ENCODE measurements around the gene NEO1. TPM values are rescaled to one million over a fixed set of nuclear protein-coding genes. Genes with fewer than 3 reads are reported as not detected.

Gene NEO1
- total and polyA plus RNA-seq, 2 experiments from 2014 or later = 4.5 to 13.6 TPM

DNA sequence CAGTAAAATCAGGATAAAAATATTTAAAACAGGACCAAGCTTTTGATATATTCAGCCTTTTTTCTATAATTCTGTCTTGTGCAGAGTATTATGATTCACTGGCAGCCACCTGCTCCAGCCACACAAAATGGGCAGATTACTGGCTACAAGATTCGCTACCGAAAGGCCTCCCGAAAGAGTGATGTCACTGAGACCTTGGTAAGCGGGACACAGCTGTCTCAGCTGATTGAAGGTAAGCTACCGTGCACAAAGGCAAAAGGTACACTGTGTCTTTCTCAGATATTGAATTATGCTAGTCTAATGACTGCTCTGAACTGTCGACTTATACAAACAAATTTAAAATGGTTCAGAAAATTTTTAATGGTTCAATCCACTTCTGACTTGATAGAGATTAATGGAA, 202.3 kb downstream of the NEO1 start:
- TF ChIP-seq EZH2phosphoT487 (IDR thresholded peaks at IDR 0.05; ENCODE audit: insufficient read depth, low read depth) = no peak
- no peak for TF ChIP-seq EZH2 (IDR thresholded peaks at IDR 0.05; ENCODE audit: insufficient read depth, poor library complexity, severe bottlenecking)
- no peak overlapping the region for H3K4me2 ChIP-seq (ENCODE audit: unreplicated experiment)
- H3K9ac ChIP-seq = no peak overlapping the region
- 94 to 97% methylated on average over 6 of the region's 6 CpGs for WGBS, 2 experiments (ENCODE audit: low coverage in 1 of 2, low lambda C conversion rate in 2 of 2, missing lambda C conversion rate in 2 of 2)
- H2AFZ ChIP-seq = no peak overlapping the region
- no peak overlapping the region for H3K27ac ChIP-seq
- H4K20me1 ChIP-seq (ENCODE audit: insufficient read depth) = no peaks in the 10 kb centered on the region
- no peaks in the 10 kb centered on the region for H3K9me2 ChIP-seq (ENCODE audit: insufficient read depth)
- H3K36me3 ChIP-seq (ENCODE audit: low read depth) = no peaks in the 10 kb centered on the region
- H3K4me3 ChIP-seq = no peak overlapping the region
- H3K27me3 ChIP-seq (replicated peaks; ENCODE audit: insufficient read depth) = no peaks in the 10 kb centered on the region
- H3F3A ChIP-seq (ENCODE audit: insufficient read depth) = no peaks in the 10 kb centered on the region
- in situ Hi-C loops (cut with MboI) = loop anchor here (10.0 to 25.0 kb wide), 2 partner anchors 60 to 467 kb away; partner anchors contain the start of gene ADPGK
- DNase-seq = no peak
- no peaks in the 10 kb centered on the region for H3K79me2 ChIP-seq (ENCODE audit: insufficient read depth)
- no peaks in the 10 kb centered on the region for H3K4me1 ChIP-seq (ENCODE audit: insufficient read depth)
- no peaks in the 10 kb centered on the region for H3K9me3 ChIP-seq (ENCODE audit: low read depth)

- Histone ChIP-seq H3K79me2 (ENCODE audit: insufficient read depth) (no peaks in the 10 kb centered on the region), H3K36me3 (ENCODE audit: low read depth) (no peaks in the 10 kb centered on the region), H3K4me3 (no peak overlapping the region), H3K4me2 (ENCODE audit: unreplicated experiment) (no peak overlapping the region), H3F3A (ENCODE audit: insufficient read depth) (no peaks in the 10 kb centered on the region), H3K9me3 (ENCODE audit: low read depth) (no peaks in the 10 kb centered on the region), H3K27me3 (replicated peaks; ENCODE audit: insufficient read depth) (no peaks in the 10 kb centered on the region), H3K9ac (no peak overlapping the region), H3K27ac (no peak overlapping the region), H3K9me2 (ENCODE audit: insufficient read depth) (no peaks in the 10 kb centered on the region), H3K4me1 (ENCODE audit: insufficient read depth) (no peaks in the 10 kb centered on the region), H2AFZ (no peak overlapping the region), H4K20me1 (ENCODE audit: insufficient read depth) (no peaks in the 10 kb centered on the region)
- DNase-seq = no peak
- no peak for TF ChIP-seq EZH2phosphoT487 (IDR thresholded peaks at IDR 0.05; ENCODE audit: insufficient read depth, low read depth)
- no peak for TF ChIP-seq EZH2 (IDR thresholded peaks at IDR 0.05; ENCODE audit: insufficient read depth, poor library complexity, severe bottlenecking)
- 94 to 97% methylated on average over 5 of the region's 5 CpGs for WGBS, 2 experiments (ENCODE audit: low coverage in 1 of 2, low lambda C conversion rate in 2 of 2, missing lambda C conversion rate in 2 of 2)
- in situ Hi-C loops (cut with MboI) = loop anchor here (10.0 to 25.0 kb wide), 2 partner anchors 56 to 471 kb away; partner anchors contain the start of gene ADPGK
Observed at GRCh38 chr15:73258271-73259108, 206.2 kb downstream of the NEO1 start.

- no peaks in the 10 kb centered on the region for H3K9me3 ChIP-seq (ENCODE audit: low read depth)
- no peaks in the 10 kb centered on the region for H3K36me3 ChIP-seq (ENCODE audit: low read depth)
- TF ChIP-seq EZH2 (IDR thresholded peaks at IDR 0.05; ENCODE audit: insufficient read depth, poor library complexity, severe bottlenecking) (no peak), EZH2phosphoT487 (IDR thresholded peaks at IDR 0.05; ENCODE audit: insufficient read depth, low read depth) (no peak)
- H3K27ac ChIP-seq = no peak overlapping the region
- no peaks in the 10 kb centered on the region for H3K79me2 ChIP-seq (ENCODE audit: insufficient read depth)
- H3K9me2 ChIP-seq (ENCODE audit: insufficient read depth) = no peaks in the 10 kb centered on the region
- DNase-seq = no peak
- H3F3A ChIP-seq (ENCODE audit: insufficient read depth) = no peaks in the 10 kb centered on the region
- in situ Hi-C loops (cut with MboI) = loop anchor here (25.0 kb wide), 1 partner anchor 478 kb away; the partner anchor contains the start of gene ADPGK
- no peaks in the 10 kb centered on the region for H4K20me1 ChIP-seq (ENCODE audit: insufficient read depth)
- H3K27me3 ChIP-seq (replicated peaks; ENCODE audit: insufficient read depth) = no peaks in the 10 kb centered on the region
- no peak overlapping the region for H3K4me3 ChIP-seq
- no peak overlapping the region for H2AFZ ChIP-seq
- WGBS, 2 experiments (ENCODE audit: low coverage in 1 of 2, low lambda C conversion rate in 2 of 2, missing lambda C conversion rate in 2 of 2) = 82% methylated on average over 5 of the region's 5 CpGs
- H3K4me2 ChIP-seq (ENCODE audit: unreplicated experiment) = no peak overlapping the region
- no peak overlapping the region for H3K9ac ChIP-seq
- no peaks in the 10 kb centered on the region for H3K4me1 ChIP-seq (ENCODE audit: insufficient read depth)
Observed at GRCh38 chr15:73264881-73265280, 212.6 kb downstream of the NEO1 start.

- Histone ChIP-seq H3K4me3 (no peak overlapping the region), H3K9me2 (ENCODE audit: insufficient read depth) (no peaks in the 10 kb centered on the region), H3K4me2 (ENCODE audit: unreplicated experiment) (no peak overlapping the region), H3K36me3 (ENCODE audit: low read depth) (no peaks in the 10 kb centered on the region), H4K20me1 (ENCODE audit: insufficient read depth) (no peaks in the 10 kb centered on the region), H3K27me3 (replicated peaks; ENCODE audit: insufficient read depth) (no peaks in the 10 kb centered on the region), H3K9ac (no peak overlapping the region), H3F3A (ENCODE audit: insufficient read depth) (no peaks in the 10 kb centered on the region), H3K27ac (no peak overlapping the region), H3K9me3 (ENCODE audit: low read depth) (no peaks in the 10 kb centered on the region), H3K4me1 (ENCODE audit: insufficient read depth) (no peaks in the 10 kb centered on the region), H2AFZ (no peak overlapping the region), H3K79me2 (ENCODE audit: insufficient read depth) (no peaks in the 10 kb centered on the region)
- peak; percentile 62 for DNase-seq
- 53 to 55% methylated on average over 4 of the region's 4 CpGs for WGBS, 2 experiments (ENCODE audit: low coverage in 1 of 2, low lambda C conversion rate in 2 of 2, missing lambda C conversion rate in 2 of 2)
- TF ChIP-seq EZH2 (IDR thresholded peaks at IDR 0.05; ENCODE audit: insufficient read depth, poor library complexity, severe bottlenecking) = no peak
- no peak for TF ChIP-seq EZH2phosphoT487 (IDR thresholded peaks at IDR 0.05; ENCODE audit: insufficient read depth, low read depth)
- in situ Hi-C loops (cut with MboI) = loop anchor here (25.0 kb wide), 1 partner anchor 478 kb away; the partner anchor contains the start of gene ADPGK
Observed at GRCh38 chr15:73265536-73266153, 213.4 kb downstream of the NEO1 start.
